HL-60 (cell line): ENCODE data around the gene HSD17B13.

Experiments used
- DNase-seq, 2 experiments: peaks; one replicate each; pipeline ENCODE4 v3.0.0-alpha.2; 2010 to 2020; ENCODE audit warnings: low read depth in 1 of 2, low spot score in 1 of 2
- H3K27ac ChIP-seq: fragments of 250-450 bp; sonication (Bioruptor Pico); replicated peaks from 2 replicates; pipeline ENCODE4 v1.5.1; 2020; ENCODE audit warnings: mild to moderate bottlenecking, moderate library complexity
- H3K27me3 ChIP-seq: fragments of 250-450 bp; sonication (Bioruptor Pico); 2 replicates; pipeline ENCODE4 v1.5.1; 2021; ENCODE audit warnings: mild to moderate bottlenecking, moderate library complexity; ENCODE audit not compliant: insufficient read depth, poor library complexity, severe bottlenecking
- H3K4me3 ChIP-seq: replicated peaks from 2 replicates; pipeline ENCODE4 v1.5.1; 2011; ENCODE audit warnings: mild to moderate bottlenecking, control low read depth, low read length; ENCODE audit not compliant: insufficient read depth
- CTCF ChIP-seq: IDR thresholded peaks from one replicate; pipeline ENCODE4 v1.5.1; 2011; ENCODE audit warnings: low read length, control low read depth, inconsistent platforms; ENCODE audit not compliant: insufficient read depth
- GABPA ChIP-seq: IDR thresholded peaks from 2 replicates; pipeline ENCODE4 v1.6.1; 2012; ENCODE audit warnings: low read depth
- POLR2AphosphoS5 ChIP-seq: IDR thresholded peaks from 2 replicates; pipeline ENCODE4 v1.6.1; 2012; ENCODE audit warnings: low read depth
- REST ChIP-seq: IDR thresholded peaks from 2 replicates; pipeline ENCODE4 v1.6.1; 2012; ENCODE audit warnings: low read depth; ENCODE audit not compliant: insufficient replicate concordance
- SPI1 ChIP-seq: IDR thresholded peaks from 2 replicates; pipeline ENCODE4 v1.6.1; 2012; ENCODE audit warnings: low read depth, mild to moderate bottlenecking, borderline replicate concordance

The HSD17B13 gene

GRCh38 chr4:87313756-87314155, 8.9 kb downstream of the HSD17B13 start:
- DNase-seq, result no peak
- Histone ChIP-seq H3K27ac (no peak overlapping the region), H3K27me3 (no peaks in the 10 kb centered on the region), H3K4me3 (no peak overlapping the region)
- no peak for TF ChIP-seq GABPA
- TF ChIP-seq CTCF, result no peak
- TF ChIP-seq SPI1, result no peak

GRCh38 chr4:87311684-87312083, 11.0 kb downstream of the HSD17B13 start:
- Histone ChIP-seq H3K27ac (no peak overlapping the region), H3K4me3 (no peak overlapping the region), H3K27me3 (no peaks in the 10 kb centered on the region)
- no peak for DNase-seq
- TF ChIP-seq GABPA, result no peak

- Histone ChIP-seq H3K27me3 (no peaks in the 10 kb centered on the region), H3K4me3 (no peak overlapping the region), H3K27ac (no peak overlapping the region)
- TF ChIP-seq GABPA (no peak), SPI1 (no peak), POLR2AphosphoS5 (no peak), CTCF (no peak), REST (no peak)
- no peak for DNase-seq
These were observed 11.9 kb downstream of the HSD17B13 start for GRCh38 chr4:87310691-87311335.

GRCh38 chr4:87309625-87310024, 13.1 kb downstream of the HSD17B13 start:
- DNase-seq, result no peak
- no peaks in the 10 kb centered on the region for H3K27me3 ChIP-seq
- TF ChIP-seq CTCF (no peak), POLR2AphosphoS5 (no peak), GABPA (no peak), SPI1 (no peak), REST (no peak)
- H3K27ac ChIP-seq, result no peak overlapping the region
- H3K4me3 ChIP-seq, result no peak overlapping the region
